Measurements from ENCODE around the gene ME1.

The ME1 gene

GRCh38 chr6:83430611-83431544, at the start of gene ME1:
TSS of gene ME1 (minus strand) at chr6:83431051. CDS start at chr6:83430954, 97 bp downstream.
- H3K4me3 ChIP-seq (replicated peaks; ENCODE audit: low read depth, low read length): peak within 1 kb of the TSS; percentile 72
- peak; percentile 52 for DNase-seq (ENCODE audit: extremely low read depth, low read depth)
- TF ChIP-seq CTCF (IDR thresholded peaks at IDR 0.05; ENCODE audit: low read depth, low read length, missing control alignments): no peak

- DNase-seq (ENCODE audit: extremely low read depth, low read depth): no peak
- H3K4me3 ChIP-seq (replicated peaks; ENCODE audit: low read depth, low read length): no peak overlapping the region
- TF ChIP-seq CTCF (IDR thresholded peaks at IDR 0.05; ENCODE audit: low read depth, low read length, missing control alignments): no peak
Measured at GRCh38 chr6:83480470-83480869, 49.6 kb upstream of the ME1 start.

GRCh38 chr6:83479389-83479788, 48.5 kb upstream of the ME1 start:
- TF ChIP-seq CTCF (IDR thresholded peaks at IDR 0.05; ENCODE audit: low read depth, low read length, missing control alignments): no peak
- DNase-seq (ENCODE audit: extremely low read depth, low read depth): no peak
- no peak overlapping the region for H3K4me3 ChIP-seq (replicated peaks; ENCODE audit: low read depth, low read length)

GRCh38 chr6:83476971-83477370, 46.1 kb upstream of the ME1 start:
- no peak overlapping the region for H3K4me3 ChIP-seq (replicated peaks; ENCODE audit: low read depth, low read length)
- DNase-seq (ENCODE audit: extremely low read depth, low read depth): no peak
- no peak for TF ChIP-seq CTCF (IDR thresholded peaks at IDR 0.05; ENCODE audit: low read depth, low read length, missing control alignments)

GRCh38 chr6:83474309-83474708, 43.5 kb upstream of the ME1 start:
- no peak overlapping the region for H3K4me3 ChIP-seq (replicated peaks; ENCODE audit: low read depth, low read length)
- peak; percentile 16 for DNase-seq (ENCODE audit: extremely low read depth, low read depth)
- TF ChIP-seq CTCF (IDR thresholded peaks at IDR 0.05; ENCODE audit: low read depth, low read length, missing control alignments): no peak

- TF ChIP-seq CTCF (IDR thresholded peaks at IDR 0.05; ENCODE audit: low read depth, low read length, missing control alignments): no peak
- H3K4me3 ChIP-seq (replicated peaks; ENCODE audit: low read depth, low read length): no peak overlapping the region
- no peak for DNase-seq (ENCODE audit: extremely low read depth, low read depth)
Measured at GRCh38 chr6:83472767-83473166, 41.9 kb upstream of the ME1 start.

Data from HFF-Myc (cell line).